Prostate gland (tissue), 2 donors: ENCODE results near the gene MSANTD3.

ENCODE experiments used
- CTCF ChIP-seq, 4 experiments: fragments of 200-600 bp in 2 of 4; fragments of 450-650 bp in 2 of 4; sonication (generic) in 2 of 4; IDR thresholded peaks; 1 replicate in 3 of 4; 2 replicates in 1 of 4; pipeline ENCODE4 v1.5.1; 2016 to 2019; ENCODE audit warnings: antibody characterized with exemption in 4 of 4, mild to moderate bottlenecking in 2 of 4, moderate library complexity in 2 of 4
- POLR2AphosphoS5 ChIP-seq: sonication (generic); formaldehyde crosslinking; IDR thresholded peaks from one replicate; pipeline ENCODE4 v1.6.1; 2017; ENCODE audit warnings: antibody characterized with exemption

DNA sequence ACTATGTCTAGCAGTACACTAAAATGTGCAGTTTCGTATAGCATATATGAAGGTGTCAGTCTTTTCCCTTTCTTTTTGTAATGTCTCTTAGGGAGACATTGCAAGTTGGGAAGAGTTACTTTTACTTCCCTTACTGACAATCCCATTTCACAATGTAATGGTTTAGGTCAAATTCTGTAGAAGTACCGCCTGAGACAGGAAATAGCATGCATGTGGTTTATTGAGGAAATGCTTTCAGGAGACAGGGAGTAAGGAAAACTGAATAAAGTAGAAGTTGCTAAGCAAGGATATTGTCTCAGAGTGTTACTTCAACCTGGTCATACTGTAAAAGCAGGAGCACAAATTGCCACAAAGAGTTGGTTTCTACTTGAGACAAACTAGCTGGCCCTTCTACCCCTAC is 32.1 kb upstream of the MSANTD3 start:
- TF ChIP-seq CTCF (IDR thresholded peaks at IDR 0.05): no peak
- no peak for TF ChIP-seq POLR2AphosphoS5
